ENCODE measurements around the gene LBP.
"Not testable (repeated sequence)": the region's sequence is repeated elsewhere in the genome, so short reads cannot be mapped to it uniquely, and the experiment has no call there.

The LBP gene

GRCh38 chr20:38407321-38407720 lies 61.0 kb downstream of the LBP start:
- Histone ChIP-seq H3K9me3 (ENCODE audit: control insufficient read depth, insufficient read depth, low read length) (no peaks in the 10 kb centered on the region), H3K9ac (ENCODE audit: low read depth, low read length) (no peak overlapping the region), H3K4me1 (ENCODE audit: control insufficient read depth, insufficient read depth, low read length) (no peaks in the 10 kb centered on the region), H3K4me3 (ENCODE audit: low read depth, low read length) (no peak overlapping the region), H3K27me3 (ENCODE audit: control insufficient read depth, insufficient read depth, low read length) (no peaks in the 10 kb centered on the region), H3K36me3 (ENCODE audit: control insufficient read depth, insufficient read depth, low read length) (no peaks in the 10 kb centered on the region)

- H3K36me3 ChIP-seq (ENCODE audit: control insufficient read depth, insufficient read depth, low read length); H3K4me3 ChIP-seq (ENCODE audit: low read depth, low read length); H3K9ac ChIP-seq (ENCODE audit: low read depth, low read length); H3K9me3 ChIP-seq (ENCODE audit: control insufficient read depth, insufficient read depth, low read length); H3K27me3 ChIP-seq (ENCODE audit: control insufficient read depth, insufficient read depth, low read length); H3K4me1 ChIP-seq (ENCODE audit: control insufficient read depth, insufficient read depth, low read length): not testable (repeated sequence)
Measured at GRCh38 chr20:38407822-38408221, 61.5 kb downstream of the LBP start.

- no peak overlapping the region for H3K9ac ChIP-seq (ENCODE audit: low read depth, low read length)
- peaks cover 10% of the 10 kb centered on the region for H3K36me3 ChIP-seq (ENCODE audit: control insufficient read depth, insufficient read depth, low read length)
Measured at GRCh38 chr20:38412877-38413577, 66.7 kb downstream of the LBP start.

GRCh38 chr20:38414769-38415450 lies 68.6 kb downstream of the LBP start:
- H3K36me3 ChIP-seq (ENCODE audit: control insufficient read depth, insufficient read depth, low read length), result peaks cover 26% of the 10 kb centered on the region
- no peaks in the 10 kb centered on the region for H3K9me3 ChIP-seq (ENCODE audit: control insufficient read depth, insufficient read depth, low read length)
- no peak overlapping the region for H3K9ac ChIP-seq (ENCODE audit: low read depth, low read length)
- H3K27me3 ChIP-seq (ENCODE audit: control insufficient read depth, insufficient read depth, low read length), result no peaks in the 10 kb centered on the region
- H3K4me1 ChIP-seq (ENCODE audit: control insufficient read depth, insufficient read depth, low read length), result peaks cover 5% of the 10 kb centered on the region
- H3K4me3 ChIP-seq (ENCODE audit: low read depth, low read length), result no peak overlapping the region

More at GRCh38 chr20:38412877-38413577, 66.7 kb downstream of the LBP start:
- H3K27me3 ChIP-seq (ENCODE audit: control insufficient read depth, insufficient read depth, low read length), result no peaks in the 10 kb centered on the region
- no peak overlapping the region for H3K4me3 ChIP-seq (ENCODE audit: low read depth, low read length)
- peaks cover 5% of the 10 kb centered on the region for H3K4me1 ChIP-seq (ENCODE audit: control insufficient read depth, insufficient read depth, low read length)
- no peaks in the 10 kb centered on the region for H3K9me3 ChIP-seq (ENCODE audit: control insufficient read depth, insufficient read depth, low read length)

- peaks cover 43% of the 10 kb centered on the region for H3K36me3 ChIP-seq (ENCODE audit: control insufficient read depth, insufficient read depth, low read length)
- H3K9me3 ChIP-seq (ENCODE audit: control insufficient read depth, insufficient read depth, low read length), result no peaks in the 10 kb centered on the region
- H3K4me3 ChIP-seq (ENCODE audit: low read depth, low read length), result no peak overlapping the region
- no peak overlapping the region for H3K9ac ChIP-seq (ENCODE audit: low read depth, low read length)
- peaks cover 5% of the 10 kb centered on the region for H3K4me1 ChIP-seq (ENCODE audit: control insufficient read depth, insufficient read depth, low read length)
- no peaks in the 10 kb centered on the region for H3K27me3 ChIP-seq (ENCODE audit: control insufficient read depth, insufficient read depth, low read length)
Measured at GRCh38 chr20:38418509-38419204, 72.4 kb downstream of the LBP start.

GRCh38 chr20:38420388-38421085 lies 74.3 kb downstream of the LBP start:
- Histone ChIP-seq H3K9me3 (ENCODE audit: control insufficient read depth, insufficient read depth, low read length) (no peaks in the 10 kb centered on the region), H3K4me3 (ENCODE audit: low read depth, low read length) (no peak overlapping the region), H3K36me3 (ENCODE audit: control insufficient read depth, insufficient read depth, low read length) (peaks cover 59% of the 10 kb centered on the region), H3K27me3 (ENCODE audit: control insufficient read depth, insufficient read depth, low read length) (no peaks in the 10 kb centered on the region), H3K4me1 (ENCODE audit: control insufficient read depth, insufficient read depth, low read length) (peaks cover 5% of the 10 kb centered on the region), H3K9ac (ENCODE audit: low read depth, low read length) (no peak overlapping the region)

- Histone ChIP-seq H3K9ac (ENCODE audit: low read depth, low read length) (no peak overlapping the region), H3K27me3 (ENCODE audit: control insufficient read depth, insufficient read depth, low read length) (no peaks in the 10 kb centered on the region), H3K4me3 (ENCODE audit: low read depth, low read length) (no peak overlapping the region), H3K36me3 (ENCODE audit: control insufficient read depth, insufficient read depth, low read length) (peaks cover 73% of the 10 kb centered on the region), H3K9me3 (ENCODE audit: control insufficient read depth, insufficient read depth, low read length) (no peaks in the 10 kb centered on the region), H3K4me1 (ENCODE audit: control insufficient read depth, insufficient read depth, low read length) (no peaks in the 10 kb centered on the region)
Measured at GRCh38 chr20:38421915-38422314, 75.6 kb downstream of the LBP start.

GRCh38 chr20:38423541-38423940 lies 77.3 kb downstream of the LBP start:
- no peak overlapping the region for H3K9ac ChIP-seq (ENCODE audit: low read depth, low read length)
- no peak overlapping the region for H3K4me3 ChIP-seq (ENCODE audit: low read depth, low read length)
- no peaks in the 10 kb centered on the region for H3K4me1 ChIP-seq (ENCODE audit: control insufficient read depth, insufficient read depth, low read length)
- no peaks in the 10 kb centered on the region for H3K27me3 ChIP-seq (ENCODE audit: control insufficient read depth, insufficient read depth, low read length)
- no peaks in the 10 kb centered on the region for H3K9me3 ChIP-seq (ENCODE audit: control insufficient read depth, insufficient read depth, low read length)
- peaks cover 85% of the 10 kb centered on the region for H3K36me3 ChIP-seq (ENCODE audit: control insufficient read depth, insufficient read depth, low read length)

GRCh38 chr20:38424401-38424800 lies 78.1 kb downstream of the LBP start:
- no peaks in the 10 kb centered on the region for H3K4me1 ChIP-seq (ENCODE audit: control insufficient read depth, insufficient read depth, low read length)
- no peaks in the 10 kb centered on the region for H3K9me3 ChIP-seq (ENCODE audit: control insufficient read depth, insufficient read depth, low read length)
- no peak overlapping the region for H3K9ac ChIP-seq (ENCODE audit: low read depth, low read length)
- peaks cover 87% of the 10 kb centered on the region for H3K36me3 ChIP-seq (ENCODE audit: control insufficient read depth, insufficient read depth, low read length)
- H3K4me3 ChIP-seq (ENCODE audit: low read depth, low read length), result no peak overlapping the region
- H3K27me3 ChIP-seq (ENCODE audit: control insufficient read depth, insufficient read depth, low read length), result no peaks in the 10 kb centered on the region

GRCh38 chr20:38426006-38426897 lies 80.0 kb downstream of the LBP start:
- H3K36me3 ChIP-seq (ENCODE audit: control insufficient read depth, insufficient read depth, low read length), result peaks cover 84% of the 10 kb centered on the region
- no peak overlapping the region for H3K9ac ChIP-seq (ENCODE audit: low read depth, low read length)
- H3K4me1 ChIP-seq (ENCODE audit: control insufficient read depth, insufficient read depth, low read length), result no peaks in the 10 kb centered on the region
- no peak overlapping the region for H3K4me3 ChIP-seq (ENCODE audit: low read depth, low read length)
- H3K27me3 ChIP-seq (ENCODE audit: control insufficient read depth, insufficient read depth, low read length), result no peaks in the 10 kb centered on the region
- no peaks in the 10 kb centered on the region for H3K9me3 ChIP-seq (ENCODE audit: control insufficient read depth, insufficient read depth, low read length)
